ENCODE measurements around the gene CHN1.

The CHN1 gene

GRCh38 chr2:174833737-174834136 is 171.4 kb downstream of the CHN1 start:
- no peak for DNase-seq
- Histone ChIP-seq H3K27me3 (replicated peaks) (no peaks in the 10 kb centered on the region), H3K36me3 (replicated peaks) (no peaks in the 10 kb centered on the region), H3K4me3 (ENCODE audit: low read depth, low read length) (no peak overlapping the region), H3K27ac (no peak overlapping the region)
- TF ChIP-seq CTCF (IDR thresholded peaks at IDR 0.05; ENCODE audit: low read depth, low read length, missing control alignments): no peak
- in situ Hi-C loops (cut with HindIII; ENCODE audit: low pct_ligation_motif_present, low sequenced_read_pairs): no loop called here

DNA sequence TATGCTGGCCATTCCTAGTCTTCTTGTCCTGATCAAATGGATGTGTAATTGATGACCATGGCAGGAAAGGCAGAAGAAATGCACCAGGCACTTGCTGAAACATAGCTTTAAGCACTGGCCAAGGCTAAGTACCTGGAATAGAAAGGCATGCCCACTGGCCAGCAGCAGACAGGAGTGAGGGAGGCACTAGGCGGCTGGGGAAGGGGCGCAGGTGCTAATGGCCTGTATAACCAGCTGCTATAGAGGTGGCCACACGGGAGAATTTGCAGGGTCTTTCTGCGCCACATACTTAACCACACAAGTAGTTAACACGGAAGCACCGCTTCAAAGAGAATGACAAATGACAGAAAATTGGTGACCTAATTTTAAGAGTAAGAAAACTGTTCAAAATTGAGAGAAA is 174.6 kb downstream of the CHN1 start:
- in situ Hi-C loops (cut with HindIII; ENCODE audit: low pct_ligation_motif_present, low sequenced_read_pairs): no loop called here
- Histone ChIP-seq H3K36me3 (replicated peaks) (no peaks in the 10 kb centered on the region), H3K4me3 (ENCODE audit: low read depth, low read length) (no peak overlapping the region), H3K27me3 (replicated peaks) (no peaks in the 10 kb centered on the region), H3K27ac (no peak overlapping the region)
- no peak for DNase-seq
- TF ChIP-seq CTCF (IDR thresholded peaks at IDR 0.05; ENCODE audit: low read depth, low read length, missing control alignments): no peak

- H3K27ac ChIP-seq: no peak overlapping the region
- TF ChIP-seq CTCF (IDR thresholded peaks at IDR 0.05; ENCODE audit: low read depth, low read length, missing control alignments): no peak
- H3K27me3 ChIP-seq (replicated peaks): no peaks in the 10 kb centered on the region
- H3K4me3 ChIP-seq (ENCODE audit: low read depth, low read length): no peak overlapping the region
- no peak for DNase-seq
- H3K36me3 ChIP-seq (replicated peaks): no peaks in the 10 kb centered on the region
- in situ Hi-C loops (cut with HindIII; ENCODE audit: low pct_ligation_motif_present, low sequenced_read_pairs): no loop called here
Observed at GRCh38 chr2:174829550-174829949, 175.6 kb downstream of the CHN1 start.

GRCh38 chr2:174827371-174828369 is 177.5 kb downstream of the CHN1 start:
- H3K36me3 ChIP-seq (replicated peaks): no peaks in the 10 kb centered on the region
- H3K4me3 ChIP-seq (ENCODE audit: low read depth, low read length): no peak overlapping the region
- no peak for TF ChIP-seq CTCF (IDR thresholded peaks at IDR 0.05; ENCODE audit: low read depth, low read length, missing control alignments)
- in situ Hi-C loops (cut with HindIII; ENCODE audit: low pct_ligation_motif_present, low sequenced_read_pairs): no loop called here
- no peak overlapping the region for H3K27ac ChIP-seq
- DNase-seq: no peak
- no peaks in the 10 kb centered on the region for H3K27me3 ChIP-seq (replicated peaks)

DNA sequence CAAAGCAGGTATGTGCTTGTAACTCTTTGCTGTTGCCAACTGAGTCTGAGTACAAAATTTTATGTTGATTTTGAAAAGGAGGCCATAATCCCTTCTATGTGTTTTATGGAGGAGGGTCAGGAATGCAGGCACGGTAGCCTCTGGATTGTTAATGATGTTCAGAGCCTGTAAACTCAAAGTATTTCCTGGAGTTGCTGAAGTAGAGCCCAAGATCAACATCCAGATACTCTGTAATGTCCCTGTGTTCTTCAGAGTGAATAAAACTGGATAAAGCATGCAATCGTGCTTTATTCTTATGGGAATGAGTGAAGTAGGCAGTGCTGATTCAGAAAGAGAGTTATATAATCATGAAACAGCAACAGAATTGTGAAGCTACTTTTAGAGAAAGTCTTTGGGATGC is 179.1 kb downstream of the CHN1 start:
- in situ Hi-C loops (cut with HindIII; ENCODE audit: low pct_ligation_motif_present, low sequenced_read_pairs): no loop called here
- DNase-seq: no peak
- no peak for TF ChIP-seq CTCF (IDR thresholded peaks at IDR 0.05; ENCODE audit: low read depth, low read length, missing control alignments)
- H3K27me3 ChIP-seq (replicated peaks): no peaks in the 10 kb centered on the region
- H3K36me3 ChIP-seq (replicated peaks): no peaks in the 10 kb centered on the region
- H3K4me3 ChIP-seq (ENCODE audit: low read depth, low read length): no peak overlapping the region
- no peak overlapping the region for H3K27ac ChIP-seq

Data from brain microvascular endothelial cell (primary cell).